ENCODE measurements around the gene TBX1.

Gene TBX1

GRCh38 chr22:19730655-19731360 lies 29.8 kb upstream of the TBX1 start:
- peak overlapping the region; percentile 61 for H3K4me3 ChIP-seq (ENCODE audit: low read depth, low read length)
- ChIA-PET POLR2A (interaction anchor here (1.2 to 1.4 kb wide), 2 partner anchors 179 to 290 kb away, joined by 4 to 7 read pairs; partner anchors contain the start of gene TANGO2), CTCF (interaction anchor here (0.6 to 7.0 kb wide), 64 partner anchors 8 to 399 kb away, joined by 3 to 444 read pairs (median 5); partner anchors contain the start of genes COMT, GNB1L, RTL10 and TXNRD2)
- DNase-seq (ENCODE audit: low read depth, low spot score), result no peak
- TF ChIP-seq, protein P1, sequence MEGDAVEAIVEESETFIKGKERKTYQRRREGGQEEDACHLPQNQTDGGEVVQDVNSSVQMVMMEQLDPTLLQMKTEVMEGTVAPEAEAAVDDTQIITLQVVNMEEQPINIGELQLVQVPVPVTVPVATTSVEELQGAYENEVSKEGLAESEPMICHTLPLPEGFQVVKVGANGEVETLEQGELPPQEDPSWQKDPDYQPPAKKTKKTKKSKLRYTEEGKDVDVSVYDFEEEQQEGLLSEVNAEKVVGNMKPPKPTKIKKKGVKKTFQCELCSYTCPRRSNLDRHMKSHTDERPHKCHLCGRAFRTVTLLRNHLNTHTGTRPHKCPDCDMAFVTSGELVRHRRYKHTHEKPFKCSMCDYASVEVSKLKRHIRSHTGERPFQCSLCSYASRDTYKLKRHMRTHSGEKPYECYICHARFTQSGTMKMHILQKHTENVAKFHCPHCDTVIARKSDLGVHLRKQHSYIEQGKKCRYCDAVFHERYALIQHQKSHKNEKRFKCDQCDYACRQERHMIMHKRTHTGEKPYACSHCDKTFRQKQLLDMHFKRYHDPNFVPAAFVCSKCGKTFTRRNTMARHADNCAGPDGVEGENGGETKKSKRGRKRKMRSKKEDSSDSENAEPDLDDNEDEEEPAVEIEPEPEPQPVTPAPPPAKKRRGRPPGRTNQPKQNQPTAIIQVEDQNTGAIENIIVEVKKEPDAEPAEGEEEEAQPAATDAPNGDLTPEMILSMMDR (IDR thresholded peaks at IDR 0.05; ENCODE audit: insufficient read depth, low read length, missing control alignments), result peak; percentile 99

DNA sequence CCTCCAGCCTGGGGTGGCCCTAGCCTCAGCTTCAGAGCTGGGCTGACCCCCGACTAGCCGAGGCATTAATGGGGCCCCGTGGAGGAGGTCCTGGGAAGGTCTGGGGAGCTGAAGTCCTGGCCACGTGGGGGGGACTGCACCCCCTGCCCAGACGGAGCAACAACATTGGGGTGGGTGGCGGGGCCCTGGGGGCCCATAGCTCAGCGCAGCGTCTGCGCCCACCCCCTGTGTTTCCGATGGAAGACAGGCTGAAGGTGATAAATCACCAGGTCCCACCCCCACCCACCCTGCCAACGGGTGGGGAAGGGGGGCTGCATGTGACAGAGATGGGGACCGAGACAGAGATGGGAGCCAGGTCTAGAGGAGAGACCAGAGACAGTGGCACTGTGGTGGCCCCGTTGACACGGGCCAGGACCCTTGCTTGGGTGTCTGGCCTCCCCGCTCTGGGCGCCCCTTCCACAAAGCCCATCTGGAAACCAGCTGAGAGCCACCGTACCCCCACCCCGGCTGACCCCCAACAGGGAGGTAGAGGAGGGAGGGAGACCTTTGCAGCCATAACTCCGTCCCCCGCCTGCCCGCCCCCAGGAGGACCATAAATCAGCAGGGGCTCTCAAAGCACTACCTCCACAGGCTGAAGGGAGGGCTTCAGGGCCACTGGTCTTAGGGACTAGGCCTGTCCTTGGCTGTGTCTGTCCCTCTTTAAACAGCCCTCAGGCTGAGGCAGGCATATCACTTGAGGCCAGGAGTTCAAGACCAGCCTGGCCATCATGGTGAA lies 29.0 kb upstream of the TBX1 start:
- ChIA-PET POLR2A (interaction anchor here (0.6 to 1.4 kb wide), 3 partner anchors 174 to 290 kb away, joined by 4 to 7 read pairs (median 4); partner anchors contain the start of gene TANGO2), CTCF (interaction anchor here (0.7 to 7.0 kb wide), 44 partner anchors 8 to 399 kb away, joined by 3 to 444 read pairs (median 8); no protein-coding TSS in a partner anchor)
- DNase-seq (ENCODE audit: low read depth, low spot score), result no peak
- TF ChIP-seq, protein P1 (IDR thresholded peaks at IDR 0.05; ENCODE audit: insufficient read depth, low read length, missing control alignments), result no peak
- H3K4me3 ChIP-seq (ENCODE audit: low read depth, low read length), result no peak overlapping the region

DNA sequence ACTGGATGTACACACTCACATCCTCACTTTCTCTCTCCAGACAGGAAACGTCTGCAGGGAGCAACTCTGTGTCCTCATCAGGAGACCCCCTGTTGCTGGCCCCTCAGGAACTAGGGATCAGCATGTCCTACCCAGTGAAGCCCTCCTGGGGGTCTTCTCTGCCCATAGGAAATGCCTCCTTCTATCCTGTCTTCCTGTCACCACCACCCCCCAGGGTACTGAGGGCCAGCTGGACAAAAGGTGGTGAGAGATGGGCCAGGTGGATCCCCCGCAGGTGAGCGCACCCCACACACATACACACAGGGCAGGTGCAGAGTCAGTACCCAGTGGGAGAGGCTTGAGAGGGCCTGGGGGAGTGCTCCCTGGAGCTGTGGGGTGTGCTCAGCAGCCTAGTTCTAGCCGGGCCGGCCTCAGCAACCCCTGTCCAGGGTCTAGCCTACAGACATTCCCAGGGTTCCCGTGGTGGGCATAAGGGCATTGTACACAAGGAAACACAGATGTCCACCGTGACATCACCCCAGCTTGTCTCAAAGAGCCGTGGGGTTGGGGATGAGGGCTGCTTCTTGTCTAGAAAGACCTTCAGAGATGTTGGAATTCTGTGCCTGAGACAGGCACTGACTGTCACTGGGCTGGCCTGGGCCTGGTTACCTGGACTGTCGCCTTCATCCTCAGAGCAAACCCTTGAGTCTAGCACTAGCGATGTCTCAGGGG lies 28.0 kb upstream of the TBX1 start:
- POLR2A ChIA-PET, result no interaction called here
- H3K4me3 ChIP-seq (ENCODE audit: low read depth, low read length), result no peak overlapping the region
- TF ChIP-seq, protein P1 (IDR thresholded peaks at IDR 0.05; ENCODE audit: insufficient read depth, low read length, missing control alignments), result no peak
- no peak for DNase-seq (ENCODE audit: low read depth, low spot score)
- CTCF ChIA-PET, result interaction anchor here (1.0 to 7.0 kb wide), 7 partner anchors 11 to 258 kb away, joined by 3 to 444 read pairs (median 58); no protein-coding TSS in a partner anchor

DNA sequence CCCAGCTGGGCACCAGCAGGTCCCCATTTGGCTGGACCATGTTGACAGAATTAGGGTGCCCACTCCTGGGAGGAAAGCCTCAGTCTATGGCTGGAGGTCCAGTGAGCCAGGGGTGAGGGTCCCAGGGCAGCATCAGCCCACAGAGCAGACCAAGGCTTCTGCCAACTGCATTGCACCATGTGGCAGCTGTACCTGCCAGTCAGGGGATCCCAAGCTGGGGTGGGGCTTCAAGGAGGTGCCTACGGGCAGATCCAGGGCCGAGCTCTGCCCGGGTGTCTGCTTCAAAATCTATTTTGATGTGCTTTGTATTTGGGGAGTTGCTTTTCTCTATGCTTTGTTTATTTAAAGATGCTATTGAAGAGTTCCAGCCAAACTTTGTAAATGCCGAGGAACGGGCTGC lies 26.8 kb upstream of the TBX1 start:
- TF ChIP-seq, protein P1 (IDR thresholded peaks at IDR 0.05; ENCODE audit: insufficient read depth, low read length, missing control alignments), result no peak
- no peak for DNase-seq (ENCODE audit: low read depth, low spot score)
- ChIA-PET POLR2A (no interaction called here), CTCF (interaction anchor here (1.0 to 7.0 kb wide), 3 partner anchors 169 to 210 kb away, joined by 3 to 444 read pairs (median 125); no protein-coding TSS in a partner anchor)
- no peak overlapping the region for H3K4me3 ChIP-seq (ENCODE audit: low read depth, low read length)

DNA sequence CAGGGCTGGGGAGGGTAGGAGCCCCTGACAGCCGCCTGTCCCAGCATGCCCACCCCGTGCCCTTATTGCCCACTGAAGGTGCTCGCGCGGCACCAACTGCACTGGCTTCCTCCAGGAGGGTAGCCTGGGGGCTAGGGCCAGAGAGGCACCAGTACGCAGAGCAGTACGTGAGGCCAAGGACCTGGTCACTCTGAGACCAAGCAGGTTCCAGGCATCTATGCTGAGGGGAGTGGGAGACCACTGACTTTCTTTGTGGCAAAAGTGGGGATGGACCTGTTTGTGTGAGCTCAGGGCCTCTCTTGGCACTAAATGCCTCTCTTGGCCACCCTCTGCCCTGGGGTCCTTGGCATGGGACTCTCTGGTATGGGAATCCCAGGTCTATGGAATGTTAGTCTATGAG lies 26.4 kb upstream of the TBX1 start:
- POLR2A ChIA-PET, result no interaction called here
- CTCF ChIA-PET, result interaction anchor here (1.0 to 7.0 kb wide), 3 partner anchors 169 to 209 kb away, joined by 3 to 444 read pairs (median 125); no protein-coding TSS in a partner anchor

More for the DNA sequence above, 26.4 kb upstream of the TBX1 start:
- H3K4me3 ChIP-seq (ENCODE audit: low read depth, low read length), result no peak overlapping the region
- DNase-seq (ENCODE audit: low read depth, low spot score), result no peak
- TF ChIP-seq, protein P1 (IDR thresholded peaks at IDR 0.05; ENCODE audit: insufficient read depth, low read length, missing control alignments), result no peak

Measured in AG04449 (cell line).